Esophagus squamous epithelium (tissue), 4 donors: ENCODE data around the gene WNT1.

ENCODE experiments used
- CTCF ChIP-seq, 6 experiments: fragments of 450-650 bp in 4 of 6; fragments of 200-600 bp in 2 of 6; sonication (generic) in 2 of 6; IDR thresholded peaks; one replicate each; pipeline ENCODE4 v1.5.1; 2016 to 2019; ENCODE audit warnings: antibody characterized with exemption in 6 of 6, mild to moderate bottlenecking in 4 of 6, moderate library complexity in 4 of 6
- POLR2A ChIP-seq, 4 donors: fragments of 450-650 bp; IDR thresholded peaks; one replicate each; pipeline ENCODE4 v1.6.1; 2017; ENCODE audit warnings: antibody characterized with exemption in 4 of 4, mild to moderate bottlenecking in 4 of 4, moderate library complexity in 3 of 4

GRCh38 chr12:48952691-48953090 lies 25.4 kb upstream of the WNT1 start:
- no peak for TF ChIP-seq CTCF (IDR thresholded peaks at IDR 0.05)
- TF ChIP-seq POLR2A (IDR thresholded peaks at IDR 0.05), result no peak
